Smooth muscle cell of the brain vasculature (primary cell): ENCODE results near the gene STMP1.

Experiments
- DNase-seq: peaks from one replicate; pipeline ENCODE4 v3.0.0-alpha.2; 2012; ENCODE audit warnings: low read depth, low spot score

STMP1 gene

DNA sequence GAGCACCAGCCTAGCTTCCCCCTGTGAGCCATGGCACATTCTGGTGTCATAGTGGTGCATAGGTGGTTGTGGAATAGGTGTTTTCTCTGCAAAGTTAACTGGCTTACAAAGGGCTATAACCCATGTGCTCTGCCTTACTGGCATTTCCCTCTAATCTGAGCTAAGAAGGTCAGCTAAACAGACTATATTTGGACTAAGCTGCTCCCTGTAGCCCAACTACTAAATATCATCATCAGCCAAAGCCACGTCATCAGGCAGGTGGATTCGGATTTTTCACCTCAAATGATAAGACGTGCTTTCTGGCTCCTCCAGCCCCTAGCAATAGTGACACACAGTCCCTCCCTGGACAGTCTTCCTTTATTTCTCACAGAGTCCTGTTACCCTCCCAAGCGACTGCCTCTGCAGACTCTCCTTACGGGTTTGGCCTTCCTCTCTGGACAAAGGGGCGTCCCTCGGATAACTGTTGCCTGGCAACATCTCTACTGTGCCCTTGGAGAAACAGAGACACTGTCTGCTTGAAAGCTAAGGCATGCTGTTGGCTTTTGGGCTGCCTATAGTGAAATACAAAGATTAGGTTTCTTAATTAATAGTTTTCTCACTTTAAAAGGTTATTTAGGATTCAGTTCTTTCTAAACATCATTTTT lies 56.6 kb downstream of the STMP1 start:
- DNase-seq, result no peak

GRCh38 chr7:135719688-135720087 lies 57.4 kb downstream of the STMP1 start:
- no peak for DNase-seq

DNA sequence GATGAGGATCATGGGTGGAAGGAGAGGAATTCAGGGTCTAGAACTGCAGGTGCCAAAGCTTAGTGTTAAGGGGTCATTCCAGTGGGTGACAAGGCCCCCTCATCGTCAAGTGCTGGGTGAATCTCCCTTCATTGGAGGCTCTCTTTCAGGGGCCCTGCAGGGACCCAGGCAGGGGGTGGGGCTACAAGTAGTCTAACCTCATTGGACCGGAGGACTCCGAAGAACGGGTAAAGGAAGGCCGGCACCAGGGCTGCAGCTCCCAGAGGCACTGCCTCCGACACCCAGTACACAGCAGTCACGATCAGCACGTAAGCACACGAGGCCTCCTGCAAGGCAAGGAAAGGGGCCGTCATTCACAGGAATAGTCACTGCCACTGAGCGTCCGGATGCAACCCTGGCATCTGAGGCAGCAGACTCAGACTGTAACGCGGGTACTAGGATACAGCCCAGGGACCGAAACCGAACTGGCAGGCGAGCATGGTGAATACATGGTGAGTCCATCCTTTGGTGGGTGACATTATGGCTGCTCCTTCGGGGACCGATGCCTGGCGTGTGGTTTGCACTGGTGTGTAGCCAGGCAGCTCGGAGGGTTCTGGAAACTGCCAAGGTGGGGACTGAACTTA lies 59.0 kb downstream of the STMP1 start:
- no peak for DNase-seq

- DNase-seq, result no peak
These were observed 61.1 kb downstream of the STMP1 start for GRCh38 chr7:135723411-135723810.
